ENCODE data around the gene EPHB2.
"Not testable (repeated sequence)": the region's sequence is repeated elsewhere in the genome, so short reads cannot be mapped to it uniquely, and the experiment has no call there.

The EPHB2 gene

DNA sequence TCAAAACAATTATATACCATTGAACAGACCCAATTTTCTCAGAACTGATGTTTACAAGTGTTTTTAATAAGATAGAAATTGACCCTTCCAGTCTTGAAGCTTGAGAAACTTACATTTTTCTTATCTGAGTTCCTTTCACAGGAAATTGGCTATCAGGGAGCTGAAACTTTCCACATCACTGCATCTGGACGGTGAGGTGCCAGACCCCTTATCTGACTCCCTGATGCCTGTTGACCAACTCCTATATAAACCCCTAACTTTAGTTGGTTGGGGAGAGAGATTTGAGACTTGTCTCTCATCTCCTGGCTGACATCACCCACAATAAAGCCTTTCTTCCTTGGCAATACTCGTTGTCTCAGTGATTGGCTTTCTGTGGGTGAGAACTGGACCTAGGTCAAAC is 230.6 kb downstream of the EPHB2 start:
- no peak overlapping the region for H3K4me3 ChIP-seq (ENCODE audit: low read depth, low read length)
- DNase-seq (ENCODE audit: low read depth), result no peak
- no peak for TF ChIP-seq MAX (IDR thresholded peaks at IDR 0.05; ENCODE audit: low read depth, low read length)
- TF ChIP-seq, protein P1, sequence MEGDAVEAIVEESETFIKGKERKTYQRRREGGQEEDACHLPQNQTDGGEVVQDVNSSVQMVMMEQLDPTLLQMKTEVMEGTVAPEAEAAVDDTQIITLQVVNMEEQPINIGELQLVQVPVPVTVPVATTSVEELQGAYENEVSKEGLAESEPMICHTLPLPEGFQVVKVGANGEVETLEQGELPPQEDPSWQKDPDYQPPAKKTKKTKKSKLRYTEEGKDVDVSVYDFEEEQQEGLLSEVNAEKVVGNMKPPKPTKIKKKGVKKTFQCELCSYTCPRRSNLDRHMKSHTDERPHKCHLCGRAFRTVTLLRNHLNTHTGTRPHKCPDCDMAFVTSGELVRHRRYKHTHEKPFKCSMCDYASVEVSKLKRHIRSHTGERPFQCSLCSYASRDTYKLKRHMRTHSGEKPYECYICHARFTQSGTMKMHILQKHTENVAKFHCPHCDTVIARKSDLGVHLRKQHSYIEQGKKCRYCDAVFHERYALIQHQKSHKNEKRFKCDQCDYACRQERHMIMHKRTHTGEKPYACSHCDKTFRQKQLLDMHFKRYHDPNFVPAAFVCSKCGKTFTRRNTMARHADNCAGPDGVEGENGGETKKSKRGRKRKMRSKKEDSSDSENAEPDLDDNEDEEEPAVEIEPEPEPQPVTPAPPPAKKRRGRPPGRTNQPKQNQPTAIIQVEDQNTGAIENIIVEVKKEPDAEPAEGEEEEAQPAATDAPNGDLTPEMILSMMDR (IDR thresholded peaks at IDR 0.05; ENCODE audit: low read depth, low read length), result no peak
- TF ChIP-seq MYC (IDR thresholded peaks at IDR 0.05; ENCODE audit: low read depth, low read length), result no peak
- TF ChIP-seq POLR2A (IDR thresholded peaks at IDR 0.05; ENCODE audit: extremely low read depth, insufficient read length), result no peak

GRCh38 chr1:22944346-22945055 is 233.9 kb downstream of the EPHB2 start:
- TF ChIP-seq MYC (IDR thresholded peaks at IDR 0.05; ENCODE audit: low read depth, low read length) (no peak), POLR2A (IDR thresholded peaks at IDR 0.05; ENCODE audit: extremely low read depth, insufficient read length) (no peak), MAX (IDR thresholded peaks at IDR 0.05; ENCODE audit: low read depth, low read length) (no peak)
- TF ChIP-seq, protein P1 (IDR thresholded peaks at IDR 0.05; ENCODE audit: low read depth, low read length), result no peak
- no peak overlapping the region for H3K4me3 ChIP-seq (ENCODE audit: low read depth, low read length)
- no peak for DNase-seq (ENCODE audit: low read depth)

GRCh38 chr1:22945171-22945570 is 234.5 kb downstream of the EPHB2 start:
- H3K4me3 ChIP-seq (ENCODE audit: low read depth, low read length); DNase-seq (ENCODE audit: low read depth): not testable (repeated sequence)

DNA sequence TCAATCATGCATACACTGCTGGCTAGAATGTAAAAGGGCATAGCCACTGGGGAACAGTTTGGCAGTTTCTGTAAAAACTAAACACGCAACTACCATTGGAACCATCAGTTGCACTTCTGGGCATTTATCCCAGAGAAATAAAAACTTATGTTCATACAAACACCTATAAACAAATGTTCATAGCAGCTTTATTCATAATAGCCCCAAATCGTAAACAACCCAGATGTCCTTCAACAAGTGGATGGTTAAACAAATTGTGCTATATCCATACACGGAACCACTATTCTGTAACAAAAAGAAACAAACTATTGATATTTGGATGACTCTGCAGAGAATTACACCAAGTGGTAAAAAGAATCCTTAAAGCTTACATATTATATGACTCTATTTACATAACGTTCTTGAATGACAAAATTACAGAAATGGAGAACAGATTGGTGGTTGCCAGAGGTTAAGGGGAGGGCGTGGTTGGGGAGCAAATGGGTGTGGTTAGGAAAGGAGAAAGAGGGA is 239.2 kb downstream of the EPHB2 start:
- TF ChIP-seq MAX (IDR thresholded peaks at IDR 0.05; ENCODE audit: low read depth, low read length), result no peak
- H3K4me3 ChIP-seq (ENCODE audit: low read depth, low read length), result no peak overlapping the region
- DNase-seq (ENCODE audit: low read depth), result no peak

DNA sequence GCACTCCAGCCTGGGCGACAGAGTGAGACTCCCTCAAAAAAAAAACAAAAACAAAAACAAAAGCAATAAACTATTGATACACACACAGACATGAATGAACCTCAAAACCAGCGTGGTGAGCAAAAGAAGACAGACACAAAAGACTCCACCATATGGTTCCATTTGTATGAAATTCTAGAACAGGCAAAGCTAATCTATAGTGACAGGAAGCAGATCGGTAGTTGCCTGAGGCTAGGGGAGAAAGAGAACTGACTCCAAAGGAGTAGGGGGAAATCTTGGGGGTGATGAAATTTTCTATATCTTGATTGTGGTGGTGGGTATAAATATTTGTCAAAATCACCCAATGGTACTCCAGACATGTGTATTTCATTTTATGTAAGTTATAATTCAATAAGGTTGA is 241.2 kb downstream of the EPHB2 start:
- H3K4me3 ChIP-seq (ENCODE audit: low read depth, low read length), result no peak overlapping the region
- no peak for TF ChIP-seq POLR2A (IDR thresholded peaks at IDR 0.05; ENCODE audit: extremely low read depth, insufficient read length)
- TF ChIP-seq MAX (IDR thresholded peaks at IDR 0.05; ENCODE audit: low read depth, low read length), result no peak
- no peak for TF ChIP-seq MYC (IDR thresholded peaks at IDR 0.05; ENCODE audit: low read depth, low read length)
- TF ChIP-seq, protein P1 (IDR thresholded peaks at IDR 0.05; ENCODE audit: low read depth, low read length), result no peak

DNA sequence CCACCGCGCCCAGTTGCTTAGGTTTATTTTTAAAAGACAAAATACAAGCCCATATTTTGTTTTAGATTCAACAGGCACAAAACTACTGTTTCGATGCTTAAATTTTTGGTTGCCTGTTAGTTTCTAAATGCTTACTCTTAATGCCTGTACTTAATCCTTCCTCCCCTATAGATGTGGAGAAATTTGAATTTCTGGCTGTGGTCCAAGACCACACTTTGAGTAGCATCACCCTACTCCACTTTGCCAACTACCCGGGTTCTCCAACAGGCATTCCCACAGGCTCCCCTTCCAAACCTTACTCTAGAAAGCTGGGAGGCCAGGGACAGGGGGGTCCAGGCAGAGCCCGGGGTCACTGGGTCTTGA is 242.0 kb downstream of the EPHB2 start:
- TF ChIP-seq POLR2A (IDR thresholded peaks at IDR 0.05; ENCODE audit: extremely low read depth, insufficient read length) (no peak), MYC (IDR thresholded peaks at IDR 0.05; ENCODE audit: low read depth, low read length) (no peak), MAX (IDR thresholded peaks at IDR 0.05; ENCODE audit: low read depth, low read length) (no peak)
- TF ChIP-seq, protein P1 (IDR thresholded peaks at IDR 0.05; ENCODE audit: low read depth, low read length), result no peak
- DNase-seq (ENCODE audit: low read depth), result no peak
- no peak overlapping the region for H3K4me3 ChIP-seq (ENCODE audit: low read depth, low read length)

More for the DNA sequence above, 241.2 kb downstream of the EPHB2 start:
- DNase-seq (ENCODE audit: low read depth), result no peak
